ENCODE results near the gene RAD51B.

RAD51B gene

GRCh38 chr14:68507544-68508081 lies 688.0 kb downstream of the RAD51B start:
- TF ChIP-seq, protein P1, sequence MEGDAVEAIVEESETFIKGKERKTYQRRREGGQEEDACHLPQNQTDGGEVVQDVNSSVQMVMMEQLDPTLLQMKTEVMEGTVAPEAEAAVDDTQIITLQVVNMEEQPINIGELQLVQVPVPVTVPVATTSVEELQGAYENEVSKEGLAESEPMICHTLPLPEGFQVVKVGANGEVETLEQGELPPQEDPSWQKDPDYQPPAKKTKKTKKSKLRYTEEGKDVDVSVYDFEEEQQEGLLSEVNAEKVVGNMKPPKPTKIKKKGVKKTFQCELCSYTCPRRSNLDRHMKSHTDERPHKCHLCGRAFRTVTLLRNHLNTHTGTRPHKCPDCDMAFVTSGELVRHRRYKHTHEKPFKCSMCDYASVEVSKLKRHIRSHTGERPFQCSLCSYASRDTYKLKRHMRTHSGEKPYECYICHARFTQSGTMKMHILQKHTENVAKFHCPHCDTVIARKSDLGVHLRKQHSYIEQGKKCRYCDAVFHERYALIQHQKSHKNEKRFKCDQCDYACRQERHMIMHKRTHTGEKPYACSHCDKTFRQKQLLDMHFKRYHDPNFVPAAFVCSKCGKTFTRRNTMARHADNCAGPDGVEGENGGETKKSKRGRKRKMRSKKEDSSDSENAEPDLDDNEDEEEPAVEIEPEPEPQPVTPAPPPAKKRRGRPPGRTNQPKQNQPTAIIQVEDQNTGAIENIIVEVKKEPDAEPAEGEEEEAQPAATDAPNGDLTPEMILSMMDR (IDR thresholded peaks at IDR 0.05; ENCODE audit: low read length): no peak
- H3K79me2 ChIP-seq (ENCODE audit: low read length): no peaks in the 10 kb centered on the region
- no peak for DNase-seq
- no peak overlapping the region for H3K9ac ChIP-seq (ENCODE audit: low read length)
- H3F3A ChIP-seq (ENCODE audit: insufficient read depth, low read length): no peaks in the 10 kb centered on the region
- no peak overlapping the region for H3K4me2 ChIP-seq (ENCODE audit: low read depth, low read length)
- no peak overlapping the region for H2AFZ ChIP-seq (ENCODE audit: low read length)
- H3K9me3 ChIP-seq (replicated peaks; ENCODE audit: insufficient read depth, low read length): no peaks in the 10 kb centered on the region
- no peaks in the 10 kb centered on the region for H4K20me1 ChIP-seq (ENCODE audit: insufficient read depth, low read length)
- no peaks in the 10 kb centered on the region for H3K27me3 ChIP-seq (replicated peaks; ENCODE audit: insufficient read depth, low read length)
- H3K4me3 ChIP-seq (ENCODE audit: low read length): no peak overlapping the region
- 0 out of 2 replicates have a peak, but pooled peaks cover 7% of the 10 kb centered on the region for H3K4me1 ChIP-seq (ENCODE audit: low read length)
- H3K9me2 ChIP-seq (replicated peaks; ENCODE audit: insufficient read depth, low read length): no peaks in the 10 kb centered on the region
- H3K27ac ChIP-seq (ENCODE audit: low read length): no peak overlapping the region
- no peaks in the 10 kb centered on the region for H3K36me3 ChIP-seq (replicated peaks; ENCODE audit: insufficient read depth, low read length)

GRCh38 chr14:68508581-68508980 lies 689.0 kb downstream of the RAD51B start:
- DNase-seq: no peak
- no peak overlapping the region for H2AFZ ChIP-seq (ENCODE audit: low read length)
- H3K27me3 ChIP-seq (replicated peaks; ENCODE audit: insufficient read depth, low read length): no peaks in the 10 kb centered on the region
- TF ChIP-seq EZH2 (optimal IDR thresholded peaks at IDR 0.05; ENCODE audit: low read depth, low read length): no peak
- TF ChIP-seq, protein P1 (IDR thresholded peaks at IDR 0.05; ENCODE audit: low read length): no peak
- TF ChIP-seq EZH2phosphoT487 (IDR thresholded peaks at IDR 0.05; ENCODE audit: low read length): no peak
- H4K20me1 ChIP-seq (ENCODE audit: insufficient read depth, low read length): no peaks in the 10 kb centered on the region
- no peaks in the 10 kb centered on the region for H3F3A ChIP-seq (ENCODE audit: insufficient read depth, low read length)
- H3K9me3 ChIP-seq (replicated peaks; ENCODE audit: insufficient read depth, low read length): no peaks in the 10 kb centered on the region
- no peak overlapping the region for H3K9ac ChIP-seq (ENCODE audit: low read length)
- H3K4me2 ChIP-seq (ENCODE audit: low read depth, low read length): no peak overlapping the region
- no peaks in the 10 kb centered on the region for H3K36me3 ChIP-seq (replicated peaks; ENCODE audit: insufficient read depth, low read length)
- no peak overlapping the region for H3K27ac ChIP-seq (ENCODE audit: low read length)
- H3K4me3 ChIP-seq (ENCODE audit: low read length): no peak overlapping the region
- H3K4me1 ChIP-seq (ENCODE audit: low read length): 0 out of 2 replicates have a peak, but pooled peaks cover 7% of the 10 kb centered on the region
- H3K79me2 ChIP-seq (ENCODE audit: low read length): no peaks in the 10 kb centered on the region
- no peaks in the 10 kb centered on the region for H3K9me2 ChIP-seq (replicated peaks; ENCODE audit: insufficient read depth, low read length)

- no peaks in the 10 kb centered on the region for H3K27me3 ChIP-seq (replicated peaks; ENCODE audit: insufficient read depth, low read length)
- H3F3A ChIP-seq (ENCODE audit: insufficient read depth, low read length): no peaks in the 10 kb centered on the region
- 0 out of 2 replicates have a peak, but pooled peaks cover 7% of the 10 kb centered on the region for H3K4me1 ChIP-seq (ENCODE audit: low read length)
- no peaks in the 10 kb centered on the region for H4K20me1 ChIP-seq (ENCODE audit: insufficient read depth, low read length)
- H3K9me3 ChIP-seq (replicated peaks; ENCODE audit: insufficient read depth, low read length): no peaks in the 10 kb centered on the region
- H3K9me2 ChIP-seq (replicated peaks; ENCODE audit: insufficient read depth, low read length): no peaks in the 10 kb centered on the region
- no peak overlapping the region for H3K4me2 ChIP-seq (ENCODE audit: low read depth, low read length)
- H3K4me3 ChIP-seq (ENCODE audit: low read length): no peak overlapping the region
- H3K79me2 ChIP-seq (ENCODE audit: low read length): no peaks in the 10 kb centered on the region
- DNase-seq: no peak
- no peak overlapping the region for H3K9ac ChIP-seq (ENCODE audit: low read length)
- H3K27ac ChIP-seq (ENCODE audit: low read length): no peak overlapping the region
- no peaks in the 10 kb centered on the region for H3K36me3 ChIP-seq (replicated peaks; ENCODE audit: insufficient read depth, low read length)
- no peak overlapping the region for H2AFZ ChIP-seq (ENCODE audit: low read length)
- TF ChIP-seq, protein P1 (IDR thresholded peaks at IDR 0.05; ENCODE audit: low read length): no peak
- TF ChIP-seq EZH2 (optimal IDR thresholded peaks at IDR 0.05; ENCODE audit: low read depth, low read length) (no peak), EZH2phosphoT487 (IDR thresholded peaks at IDR 0.05; ENCODE audit: low read length) (no peak)
These were observed 689.8 kb downstream of the RAD51B start for GRCh38 chr14:68509188-68509983.
